HepG2 (cell line): ENCODE data around the gene UQCR11. TPM values are rescaled to one million over a fixed set of nuclear protein-coding genes. Genes with fewer than 3 reads are reported as not detected.
A peak's percentile ranks its signal among the peaks of the same experiment; 100 is the strongest.

ENCODE experiments used
- ETV6 ChIP-seq: sonication (generic); formaldehyde crosslinking; conservative IDR thresholded peaks from 2 replicates; pipeline ENCODE4 v1.4.0; 2020; ENCODE audit warnings: missing genetic modification reagents
- IKZF4 ChIP-seq: sonication (generic); formaldehyde crosslinking; IDR thresholded peaks from 2 replicates; pipeline ENCODE4 v1.5.1; 2020; ENCODE audit warnings: borderline replicate concordance, mild to moderate bottlenecking, low read depth, missing genetic modification reagents; ENCODE audit errors: not compliant biosample characterization
- KLF13 ChIP-seq: sonication (generic); formaldehyde crosslinking; IDR thresholded peaks from 2 replicates; pipeline ENCODE4 v1.4.0; 2020; ENCODE audit warnings: mild to moderate bottlenecking, missing genetic modification reagents
- MAFG ChIP-seq: sonication (generic); formaldehyde crosslinking; IDR thresholded peaks from 2 replicates; pipeline ENCODE4 v1.5.1; 2020; ENCODE audit warnings: mild to moderate bottlenecking, missing genetic modification reagents
- MAZ ChIP-seq, 2 experiments: sonication (generic) in 1 of 2; formaldehyde crosslinking in 1 of 2; IDR thresholded peaks; 2 replicates each; pipeline versions ENCODE4 v1.5.0 to v1.6.1; 2012 to 2020; ENCODE audit warnings: low read depth in 2 of 2, mild to moderate bottlenecking in 2 of 2, borderline replicate concordance in 1 of 2, improper control_type of control experiment in 1 of 2, low read length in 1 of 2, missing genetic modification reagents in 1 of 2, moderate library complexity in 1 of 2
- MEIS2 ChIP-seq: sonication (generic); formaldehyde crosslinking; IDR thresholded peaks from 2 replicates; pipeline ENCODE4 v1.9.0; 2021; ENCODE audit warnings: mild to moderate bottlenecking, missing genetic modification reagents
- NFKB2 ChIP-seq: sonication (generic); formaldehyde crosslinking; IDR thresholded peaks from 2 replicates; pipeline ENCODE4 v1.4.0; 2020; ENCODE audit warnings: missing genetic modification reagents, borderline replicate concordance
- PAWR ChIP-seq: sonication (generic); formaldehyde crosslinking; IDR thresholded peaks from 2 replicates; pipeline ENCODE4 v1.4.0; 2020; ENCODE audit warnings: missing genetic modification reagents, mild to moderate bottlenecking, borderline replicate concordance
- PCBP1 ChIP-seq: fragments of 200-400 bp; formaldehyde crosslinking; IDR thresholded peaks from 2 replicates; pipeline ENCODE4 v1.6.1; 2017; ENCODE audit warnings: mild to moderate bottlenecking, low read depth, low read length, borderline replicate concordance
- STAG1 ChIP-seq: sonication (generic); formaldehyde crosslinking; IDR thresholded peaks from 2 replicates; pipeline ENCODE4 v1.4.0; 2020; ENCODE audit warnings: missing genetic modification reagents
- SYNCRIP ChIP-seq: fragments of 200-400 bp; formaldehyde crosslinking; IDR thresholded peaks from 2 replicates; pipeline ENCODE4 v1.6.1; 2018; ENCODE audit warnings: mild to moderate bottlenecking, low read depth, low read length; ENCODE audit not compliant: insufficient read depth
- TCF7L2 ChIP-seq: IDR thresholded peaks from 2 replicates; pipeline ENCODE4 v1.6.1; 2011; ENCODE audit warnings: mild to moderate bottlenecking, low read depth, low read length, moderate library complexity
- TMF1 ChIP-seq: sonication (generic); formaldehyde crosslinking; IDR thresholded peaks from 2 replicates; pipeline ENCODE4 v1.8.1; 2022; ENCODE audit warnings: low read depth, missing genetic modification reagents
- U2AF2 ChIP-seq: fragments of 200-400 bp; formaldehyde crosslinking; IDR thresholded peaks from 2 replicates; pipeline ENCODE4 v1.6.1; 2017; ENCODE audit warnings: low read depth, mild to moderate bottlenecking, low read length
- XBP1 ChIP-seq: sonication (generic); formaldehyde crosslinking; IDR thresholded peaks from 2 replicates; pipeline ENCODE4 v1.5.0; 2020; ENCODE audit warnings: missing genetic modification reagents
- ZFP1 ChIP-seq: IDR thresholded peaks from 2 replicates; pipeline ENCODE4 v1.6.1; 2016
- ZNF274 ChIP-seq: sonication (generic); formaldehyde crosslinking; IDR thresholded peaks from 2 replicates; pipeline ENCODE4 v1.5.1; 2020; ENCODE audit warnings: mild to moderate bottlenecking, missing genetic modification reagents
- ZNF350 ChIP-seq: sonication (generic); formaldehyde crosslinking; IDR thresholded peaks from 2 replicates; pipeline ENCODE4 v1.4.0; 2020; ENCODE audit warnings: mild to moderate bottlenecking, low read depth, missing genetic modification reagents, borderline replicate concordance
- ZNF564 ChIP-seq: sonication (generic); formaldehyde crosslinking; IDR thresholded peaks from 2 replicates; pipeline ENCODE4 v1.8.1; 2023; ENCODE audit warnings: mild to moderate bottlenecking, missing genetic modification reagents
- ZNF7 ChIP-seq: IDR thresholded peaks from 2 replicates; pipeline ENCODE4 v1.6.1; 2016; ENCODE audit warnings: missing biosample characterization, missing genetic modification reagents
- ZNF878 ChIP-seq: sonication (generic); formaldehyde crosslinking; IDR thresholded peaks from 2 replicates; pipeline ENCODE4 v1.8.1; 2023; ENCODE audit warnings: mild to moderate bottlenecking, missing genetic modification reagents, moderate library complexity
- ZSCAN30 ChIP-seq: sonication (generic); formaldehyde crosslinking; IDR thresholded peaks from 2 replicates; pipeline ENCODE4 v1.5.0; 2020; ENCODE audit warnings: mild to moderate bottlenecking, missing genetic modification reagents
- polyA plus RNA-seq, 8 experiments: library from polyadenylated mRNA; depleted of rRNA in 3 of 8; stranded (reverse) in 7 of 8; unstranded in 1 of 8; fragments of >200 nt; fragmentation: Illumina TruSeq in 4 of 8; extraction: Trizol in 4 of 8; gene quantifications; 2 replicates each; pipeline versions ENCODE4 v1.2.1 to v1.2.3, GENCODE V29; 2011 to 2016; ENCODE audit warnings: low read depth in 4 of 8, missing spikeins in 1 of 8, mixed read lengths in 1 of 8; ENCODE audit not compliant: insufficient read depth in 1 of 8
- total RNA-seq, 5 experiments: library from RNA; depleted of rRNA; stranded (reverse); fragments of >200 nt; fragmentation: Illumina TruSeq; extraction: Trizol; gene quantifications; 2 replicates each; pipeline ENCODE4 v1.2.3, GENCODE V29; 2016; ENCODE audit warnings: low read depth in 1 of 5
- TF ChIP-seq, protein P1 (sequence below): sonication (generic); formaldehyde crosslinking; IDR thresholded peaks from 2 replicates; pipeline ENCODE4 v1.4.0; 2020; ENCODE audit warnings: mild to moderate bottlenecking, missing genetic modification reagents, borderline replicate concordance
- TF ChIP-seq, protein P2 (sequence below): sonication (generic); formaldehyde crosslinking; IDR thresholded peaks from 2 replicates; pipeline ENCODE4 v1.4.0; 2020; ENCODE audit warnings: missing genetic modification reagents, borderline replicate concordance

Gene UQCR11
- total and polyA plus RNA-seq, 2 of the 13 experiments (the other 11 are each of a cell fraction or from before 2014, with no cell fraction given), result 125 to 214 TPM

- no peak for TF ChIP-seq PCBP1
- peak; percentile 74 for TF ChIP-seq STAG1
- no peak for TF ChIP-seq SYNCRIP
- no peak for TF ChIP-seq TCF7L2
- TF ChIP-seq ZNF7 (CRISPR knock-in tag), result no peak
- no peak for TF ChIP-seq ZFP1
- no peak for TF ChIP-seq ETV6
- TF ChIP-seq IKZF4 (CRISPR knock-in tag), result no peak
- peak; percentile 60; the same call in 1 of the 2 replicates for TF ChIP-seq NFKB2 (CRISPR knock-in tag)
- no peak for TF ChIP-seq XBP1 (CRISPR knock-in tag)
- no peak for TF ChIP-seq PAWR (CRISPR knock-in tag)
- no peak for TF ChIP-seq ZNF274 (CRISPR knock-in tag)
- no peak for TF ChIP-seq KLF13
- peak; percentile 28; the same call in 1 of the 2 replicates for TF ChIP-seq MEIS2
- no peak; the same call in 1 of the 2 replicates for TF ChIP-seq ZNF878 (CRISPR knock-in tag)
- TF ChIP-seq U2AF2, result no peak
- no peak for TF ChIP-seq ZNF564
- no peak; the same call in 1 of the 2 replicates for TF ChIP-seq ZSCAN30 (CRISPR knock-in tag)
- TF ChIP-seq, protein P1, sequence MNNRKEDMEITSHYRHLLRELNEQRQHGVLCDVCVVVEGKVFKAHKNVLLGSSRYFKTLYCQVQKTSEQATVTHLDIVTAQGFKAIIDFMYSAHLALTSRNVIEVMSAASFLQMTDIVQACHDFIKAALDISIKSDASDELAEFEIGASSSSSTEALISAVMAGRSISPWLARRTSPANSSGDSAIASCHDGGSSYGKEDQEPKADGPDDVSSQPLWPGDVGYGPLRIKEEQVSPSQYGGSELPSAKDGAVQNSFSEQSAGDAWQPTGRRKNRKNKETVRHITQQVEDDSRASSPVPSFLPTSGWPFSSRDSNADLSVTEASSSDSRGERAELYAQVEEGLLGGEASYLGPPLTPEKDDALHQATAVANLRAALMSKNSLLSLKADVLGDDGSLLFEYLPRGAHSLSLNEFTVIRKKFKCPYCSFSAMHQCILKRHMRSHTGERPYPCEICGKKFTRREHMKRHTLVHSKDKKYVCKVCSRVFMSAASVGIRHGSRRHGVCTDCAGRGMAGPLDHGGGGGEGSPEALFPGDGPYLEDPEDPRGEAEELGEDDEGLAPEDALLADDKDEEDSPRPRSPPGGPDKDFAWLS (CRISPR knock-in tag), result no peak
- TF ChIP-seq, protein P2, sequence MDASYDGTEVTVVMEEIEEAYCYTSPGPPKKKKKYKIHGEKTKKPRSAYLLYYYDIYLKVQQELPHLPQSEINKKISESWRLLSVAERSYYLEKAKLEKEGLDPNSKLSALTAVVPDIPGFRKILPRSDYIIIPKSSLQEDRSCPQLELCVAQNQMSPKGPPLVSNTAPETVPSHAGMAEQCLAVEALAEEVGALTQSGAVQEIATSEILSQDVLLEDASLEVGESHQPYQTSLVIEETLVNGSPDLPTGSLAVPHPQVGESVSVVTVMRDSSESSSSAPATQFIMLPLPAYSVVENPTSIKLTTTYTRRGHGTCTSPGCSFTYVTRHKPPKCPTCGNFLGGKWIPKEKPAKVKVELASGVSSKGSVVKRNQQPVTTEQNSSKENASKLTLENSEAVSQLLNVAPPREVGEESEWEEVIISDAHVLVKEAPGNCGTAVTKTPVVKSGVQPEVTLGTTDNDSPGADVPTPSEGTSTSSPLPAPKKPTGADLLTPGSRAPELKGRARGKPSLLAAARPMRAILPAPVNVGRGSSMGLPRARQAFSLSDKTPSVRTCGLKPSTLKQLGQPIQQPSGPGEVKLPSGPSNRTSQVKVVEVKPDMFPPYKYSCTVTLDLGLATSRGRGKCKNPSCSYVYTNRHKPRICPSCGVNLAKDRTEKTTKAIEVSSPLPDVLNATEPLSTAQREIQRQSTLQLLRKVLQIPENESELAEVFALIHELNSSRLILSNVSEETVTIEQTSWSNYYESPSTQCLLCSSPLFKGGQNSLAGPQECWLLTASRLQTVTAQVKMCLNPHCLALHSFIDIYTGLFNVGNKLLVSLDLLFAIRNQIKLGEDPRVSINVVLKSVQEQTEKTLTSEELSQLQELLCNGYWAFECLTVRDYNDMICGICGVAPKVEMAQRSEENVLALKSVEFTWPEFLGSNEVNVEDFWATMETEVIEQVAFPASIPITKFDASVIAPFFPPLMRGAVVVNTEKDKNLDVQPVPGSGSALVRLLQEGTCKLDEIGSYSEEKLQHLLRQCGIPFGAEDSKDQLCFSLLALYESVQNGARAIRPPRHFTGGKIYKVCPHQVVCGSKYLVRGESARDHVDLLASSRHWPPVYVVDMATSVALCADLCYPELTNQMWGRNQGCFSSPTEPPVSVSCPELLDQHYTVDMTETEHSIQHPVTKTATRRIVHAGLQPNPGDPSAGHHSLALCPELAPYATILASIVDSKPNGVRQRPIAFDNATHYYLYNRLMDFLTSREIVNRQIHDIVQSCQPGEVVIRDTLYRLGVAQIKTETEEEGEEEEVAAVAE, result no peak; the same call in 1 of the 2 replicates
- TF ChIP-seq MAZ (IDR thresholded peaks at IDR 0.05; ENCODE audit: borderline replicate concordance, low read depth, low read length), result 0 out of 2 replicates have a peak, but pooled peaks have one; percentile 16
- no peak for TF ChIP-seq MAZ (CRISPR knock-in tag; IDR thresholded peaks at IDR 0.05; ENCODE audit: low read depth)
- TF ChIP-seq MAFG (CRISPR knock-in tag), result no peak
- TF ChIP-seq ZNF350 (CRISPR knock-in tag), result peak; percentile 27; the same call in 1 of the 2 replicates
- no peak for TF ChIP-seq TMF1 (CRISPR knock-in tag)
Observed at GRCh38 chr19:1605236-1606137, at the start of gene UQCR11 (continued).
